HG03064 (cell line): ENCODE measurements around the gene DSG3.

Experiments used
- ATAC-seq: cut with Tn5 transposase; IDR thresholded peaks from one replicate; pipeline ENCODE4 v1.9.1; 2021; ENCODE audit warnings: low read depth; ENCODE audit not compliant: unreplicated experiment

Gene DSG3, protein sequence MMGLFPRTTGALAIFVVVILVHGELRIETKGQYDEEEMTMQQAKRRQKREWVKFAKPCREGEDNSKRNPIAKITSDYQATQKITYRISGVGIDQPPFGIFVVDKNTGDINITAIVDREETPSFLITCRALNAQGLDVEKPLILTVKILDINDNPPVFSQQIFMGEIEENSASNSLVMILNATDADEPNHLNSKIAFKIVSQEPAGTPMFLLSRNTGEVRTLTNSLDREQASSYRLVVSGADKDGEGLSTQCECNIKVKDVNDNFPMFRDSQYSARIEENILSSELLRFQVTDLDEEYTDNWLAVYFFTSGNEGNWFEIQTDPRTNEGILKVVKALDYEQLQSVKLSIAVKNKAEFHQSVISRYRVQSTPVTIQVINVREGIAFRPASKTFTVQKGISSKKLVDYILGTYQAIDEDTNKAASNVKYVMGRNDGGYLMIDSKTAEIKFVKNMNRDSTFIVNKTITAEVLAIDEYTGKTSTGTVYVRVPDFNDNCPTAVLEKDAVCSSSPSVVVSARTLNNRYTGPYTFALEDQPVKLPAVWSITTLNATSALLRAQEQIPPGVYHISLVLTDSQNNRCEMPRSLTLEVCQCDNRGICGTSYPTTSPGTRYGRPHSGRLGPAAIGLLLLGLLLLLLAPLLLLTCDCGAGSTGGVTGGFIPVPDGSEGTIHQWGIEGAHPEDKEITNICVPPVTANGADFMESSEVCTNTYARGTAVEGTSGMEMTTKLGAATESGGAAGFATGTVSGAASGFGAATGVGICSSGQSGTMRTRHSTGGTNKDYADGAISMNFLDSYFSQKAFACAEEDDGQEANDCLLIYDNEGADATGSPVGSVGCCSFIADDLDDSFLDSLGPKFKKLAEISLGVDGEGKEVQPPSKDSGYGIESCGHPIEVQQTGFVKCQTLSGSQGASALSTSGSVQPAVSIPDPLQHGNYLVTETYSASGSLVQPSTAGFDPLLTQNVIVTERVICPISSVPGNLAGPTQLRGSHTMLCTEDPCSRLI

DNA sequence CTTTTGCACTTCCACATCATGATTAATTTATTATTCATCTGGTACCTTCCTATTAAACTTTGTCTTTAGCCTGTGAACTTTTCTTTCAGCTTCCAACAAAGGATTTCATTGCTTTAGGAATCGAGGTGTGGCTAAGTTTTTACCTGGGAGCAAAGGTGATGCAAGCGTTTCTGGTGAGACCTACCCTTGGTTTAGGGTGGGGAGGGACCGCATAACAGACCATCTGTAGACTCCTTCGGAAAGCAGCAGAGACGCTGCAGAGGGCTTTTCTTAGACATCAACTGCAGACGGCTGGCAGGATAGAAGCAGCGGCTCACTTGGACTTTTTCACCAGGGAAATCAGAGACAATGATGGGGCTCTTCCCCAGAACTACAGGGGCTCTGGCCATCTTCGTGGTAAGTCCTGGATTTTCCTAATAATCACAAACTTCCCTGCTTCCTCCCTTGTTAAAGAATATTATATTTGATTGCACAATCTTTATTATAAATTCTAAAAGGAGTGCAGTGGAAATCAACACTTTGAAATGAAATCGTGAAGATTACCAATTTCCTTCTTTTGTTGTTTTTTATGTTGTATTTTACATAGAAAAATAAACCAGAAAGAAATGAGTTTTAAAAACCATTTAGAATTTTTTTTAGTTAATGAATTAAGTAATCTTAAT is at the start of gene DSG3:
Gene DSG3 (plus strand): TSS at position 212 of the 662 bp plus-strand sequence. CDS start 137 bp downstream, at position 349.
- ATAC-seq = no peak

DNA sequence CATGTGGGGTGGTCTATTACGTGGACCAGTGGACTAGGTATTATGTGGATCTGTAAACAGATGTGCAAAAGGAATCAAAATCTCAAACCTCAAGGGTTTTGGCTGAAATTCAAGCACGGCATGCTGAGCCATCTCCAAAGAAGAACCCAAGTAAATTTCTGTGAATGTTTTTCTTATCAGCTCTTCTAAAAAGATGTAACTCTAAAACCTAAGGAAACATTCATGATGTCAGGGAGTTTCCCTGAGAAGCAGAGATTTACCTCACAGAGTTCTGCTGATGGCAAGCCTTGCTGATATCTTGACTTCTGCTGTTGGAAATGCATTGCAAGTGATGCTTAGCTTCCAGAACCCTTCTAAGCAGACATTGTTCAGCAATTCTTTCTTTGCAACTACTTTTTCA is 49.4 kb upstream of the DSG3 start:
- ATAC-seq = no peak

DNA sequence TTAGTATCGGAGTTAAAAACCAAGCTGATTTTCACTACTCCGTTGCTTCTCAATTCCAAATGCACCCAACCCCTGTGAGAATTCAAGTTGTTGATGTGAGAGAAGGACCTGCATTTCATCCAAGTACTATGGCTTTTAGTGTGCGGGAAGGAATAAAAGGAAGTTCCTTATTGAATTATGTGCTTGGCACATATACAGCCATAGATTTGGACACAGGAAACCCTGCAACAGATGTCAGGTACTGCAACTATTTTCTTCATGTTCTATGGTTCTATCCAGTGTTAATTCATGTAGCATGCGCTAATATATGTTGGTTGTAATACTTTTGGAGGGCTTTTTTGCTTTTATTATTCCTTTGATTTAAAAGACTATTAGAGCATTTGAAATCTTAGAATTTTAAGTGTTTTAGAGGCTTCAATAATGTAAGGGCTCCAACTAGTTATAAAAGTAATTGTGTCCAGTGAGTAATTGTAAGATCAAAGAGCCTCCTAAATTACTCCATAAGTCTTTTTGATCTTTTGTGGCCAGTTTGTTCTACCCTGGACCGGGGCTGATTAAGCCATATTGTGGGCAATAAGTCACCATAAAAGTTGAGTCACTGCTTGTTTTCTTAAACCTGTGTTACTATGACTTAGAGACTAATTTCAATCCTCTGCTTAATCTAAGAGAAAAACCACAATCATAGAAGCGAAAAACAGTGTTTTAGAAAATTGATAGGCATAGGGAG is 48.1 kb upstream of the DSG3 start:
- no peak for ATAC-seq

DNA sequence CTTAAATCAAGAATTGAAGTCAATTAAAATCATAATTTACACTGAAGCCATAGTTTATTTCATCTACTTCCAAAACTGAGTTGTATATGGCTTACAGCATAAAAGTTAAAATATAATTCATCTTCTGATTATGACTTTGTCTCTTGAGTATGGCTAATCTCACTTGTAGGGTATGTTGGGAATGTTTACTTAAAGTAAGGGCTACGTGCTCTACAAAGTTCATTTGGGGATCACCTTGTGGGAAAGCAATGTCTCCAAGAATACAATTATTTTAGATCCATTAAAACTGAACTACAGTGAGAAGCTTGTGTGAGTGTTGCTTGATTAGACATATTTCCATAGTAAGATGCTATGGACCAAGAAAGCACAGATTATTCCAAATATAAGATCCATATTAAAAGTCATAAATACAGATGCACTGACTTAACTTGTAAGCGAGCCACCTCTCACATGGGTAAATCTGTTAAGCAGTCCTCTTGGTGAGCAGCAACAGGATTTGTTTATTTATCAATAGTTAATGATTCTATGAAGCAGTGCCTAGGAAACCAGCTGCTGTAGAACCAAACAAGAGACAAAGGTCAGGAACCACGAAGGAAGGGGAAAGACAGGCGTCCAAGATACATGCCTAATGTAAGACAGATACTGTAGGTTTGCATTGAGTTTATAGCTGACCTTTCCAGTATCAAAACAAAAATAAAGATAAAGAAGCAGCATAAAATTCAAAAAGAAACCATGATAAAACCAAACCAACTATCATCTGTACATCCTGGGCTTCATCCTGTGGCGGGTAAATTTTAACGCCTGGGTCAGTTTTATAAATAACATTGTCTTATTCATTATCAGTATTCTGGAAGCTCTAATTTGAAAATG is 46.1 kb upstream of the DSG3 start:
- ATAC-seq = no peak

DNA sequence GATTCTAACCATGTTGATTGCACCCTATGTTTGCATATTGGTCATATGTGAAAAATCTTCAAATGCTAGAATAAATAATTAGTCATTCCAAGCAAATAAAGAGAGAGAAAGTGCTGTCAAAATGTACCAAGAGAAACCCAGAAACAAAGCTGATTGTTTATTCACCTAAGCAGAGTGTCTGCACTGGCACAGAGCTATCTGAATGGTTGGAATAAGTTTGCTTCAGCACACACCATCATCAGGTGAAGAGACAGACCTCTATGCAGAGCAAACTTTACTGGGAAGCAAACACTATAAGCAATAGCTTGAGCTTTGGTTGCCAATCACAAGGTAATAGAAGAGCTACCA is 45.5 kb upstream of the DSG3 start:
- ATAC-seq = no peak

DNA sequence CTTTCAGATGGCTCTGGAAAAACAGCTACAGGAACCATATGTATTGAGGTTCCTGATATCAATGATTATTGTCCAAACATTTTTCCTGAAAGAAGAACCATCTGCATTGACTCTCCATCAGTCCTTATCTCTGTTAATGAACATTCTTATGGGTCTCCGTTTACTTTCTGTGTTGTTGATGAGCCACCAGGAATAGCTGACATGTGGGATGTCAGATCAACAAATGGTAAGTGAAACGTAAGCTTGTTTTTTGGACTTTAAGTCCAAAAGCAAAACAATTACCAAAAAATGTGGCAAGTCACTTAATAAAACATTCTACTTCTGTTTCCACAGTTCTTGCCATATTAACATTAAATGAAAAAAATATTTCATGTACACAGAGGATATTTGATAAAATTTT is 44.1 kb upstream of the DSG3 start:
- no peak for ATAC-seq

DNA sequence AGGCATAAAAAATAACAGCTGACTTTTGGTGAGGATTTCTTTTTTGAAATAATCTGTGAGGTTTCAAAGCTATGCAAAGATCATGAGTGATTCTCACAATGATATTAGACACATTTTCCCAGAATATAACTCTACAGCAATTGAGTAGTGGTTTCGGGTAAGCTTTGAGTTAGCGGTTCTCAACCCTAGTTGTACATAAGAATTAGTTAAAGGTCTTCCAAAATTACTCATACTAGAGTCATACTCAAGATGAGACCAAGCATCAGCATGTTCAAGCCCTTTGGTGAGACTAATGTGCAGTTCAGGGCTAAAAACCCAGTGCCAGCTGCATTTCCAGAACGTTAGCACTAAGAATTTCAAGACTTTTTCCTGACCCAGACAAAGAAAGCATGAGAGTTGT is 39.9 kb upstream of the DSG3 start:
- ATAC-seq = no peak

DNA sequence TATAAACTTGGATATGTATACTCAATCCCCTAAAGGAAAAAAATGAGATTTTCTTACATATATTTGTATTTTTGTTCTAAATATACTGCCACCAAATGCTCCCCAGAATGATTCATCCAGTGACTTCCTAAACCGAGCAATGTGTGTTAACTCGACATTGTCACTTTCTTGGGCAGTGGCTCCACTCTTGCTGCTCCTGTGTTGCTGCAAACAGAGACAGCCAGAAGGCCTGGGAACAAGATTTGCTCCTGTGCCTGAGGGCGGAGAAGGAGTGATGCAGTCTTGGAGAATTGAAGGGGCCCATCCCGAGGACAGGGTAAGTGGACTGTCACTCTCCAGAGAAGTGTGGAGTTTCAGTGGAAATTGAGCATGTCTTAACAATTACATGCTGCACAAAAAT is 38.3 kb upstream of the DSG3 start:
- ATAC-seq = no peak

DNA sequence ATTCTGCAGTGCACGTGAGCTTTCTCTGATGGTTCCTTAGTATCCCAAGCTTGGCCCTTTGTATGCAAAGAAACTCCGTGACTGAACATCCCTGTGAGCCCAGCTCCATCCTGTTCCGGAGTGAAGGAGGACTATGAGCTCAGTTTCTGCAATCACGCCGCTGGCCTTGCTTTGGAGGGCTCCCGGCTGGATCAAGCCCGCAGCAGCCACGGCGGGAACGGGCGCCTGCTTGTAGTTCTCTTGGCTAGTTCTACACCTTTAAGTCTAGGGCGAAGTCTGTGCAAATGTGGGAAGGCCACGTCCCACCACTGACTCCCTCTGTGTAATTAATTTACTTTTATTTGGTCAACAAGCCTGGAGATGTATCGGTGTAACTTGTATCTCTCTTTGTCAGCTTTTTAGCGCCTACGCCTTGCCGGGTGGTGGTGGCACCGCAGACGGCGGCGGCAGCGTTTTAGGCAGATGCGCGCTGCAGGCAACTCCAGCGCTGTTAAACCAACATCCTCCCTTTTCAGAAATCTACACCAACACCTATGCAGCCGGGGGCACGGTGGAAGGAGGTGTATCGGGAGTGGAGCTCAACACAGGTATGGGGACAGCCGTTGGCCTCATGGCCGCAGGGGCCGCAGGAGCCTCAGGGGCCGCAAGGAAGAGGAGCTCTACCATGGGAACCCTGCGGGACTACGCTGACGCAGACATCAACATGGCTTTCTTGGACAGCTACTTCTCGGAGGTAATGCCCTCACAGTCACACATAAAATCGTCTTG is 36.6 kb upstream of the DSG3 start:
- no peak for ATAC-seq

DNA sequence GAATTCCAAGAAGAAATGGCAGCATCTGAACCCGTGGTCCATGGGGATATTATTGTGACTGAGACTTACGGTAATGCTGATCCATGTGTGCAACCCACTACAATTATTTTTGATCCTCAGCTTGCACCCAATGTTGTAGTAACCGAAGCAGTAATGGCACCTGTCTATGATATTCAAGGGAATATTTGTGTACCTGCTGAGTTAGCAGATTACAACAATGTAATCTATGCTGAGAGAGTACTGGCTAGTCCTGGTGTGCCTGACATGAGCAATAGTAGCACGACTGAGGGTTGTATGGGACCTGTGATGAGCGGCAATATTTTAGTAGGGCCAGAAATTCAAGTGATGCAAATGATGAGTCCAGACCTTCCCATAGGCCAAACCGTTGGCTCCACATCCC is 34.4 kb upstream of the DSG3 start:
- ATAC-seq = no peak

DNA sequence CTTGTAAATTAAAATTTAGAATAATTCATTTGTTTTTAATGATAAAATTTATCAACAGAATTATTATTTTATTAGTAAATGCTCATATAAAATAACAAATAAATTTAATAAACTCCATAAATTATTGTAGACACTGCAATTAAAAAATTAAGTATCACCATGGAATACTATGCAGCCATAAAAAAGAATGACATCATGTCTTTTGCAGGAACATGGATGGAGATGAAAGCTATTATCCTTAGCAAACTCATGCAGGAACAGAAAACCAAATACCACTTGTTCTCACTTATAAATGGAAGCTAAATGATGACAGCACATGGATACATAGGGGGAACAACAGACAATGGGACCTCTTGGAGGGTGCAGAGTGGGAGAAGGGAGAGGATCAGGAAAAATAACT is 29.7 kb upstream of the DSG3 start:
- no peak for ATAC-seq

DNA sequence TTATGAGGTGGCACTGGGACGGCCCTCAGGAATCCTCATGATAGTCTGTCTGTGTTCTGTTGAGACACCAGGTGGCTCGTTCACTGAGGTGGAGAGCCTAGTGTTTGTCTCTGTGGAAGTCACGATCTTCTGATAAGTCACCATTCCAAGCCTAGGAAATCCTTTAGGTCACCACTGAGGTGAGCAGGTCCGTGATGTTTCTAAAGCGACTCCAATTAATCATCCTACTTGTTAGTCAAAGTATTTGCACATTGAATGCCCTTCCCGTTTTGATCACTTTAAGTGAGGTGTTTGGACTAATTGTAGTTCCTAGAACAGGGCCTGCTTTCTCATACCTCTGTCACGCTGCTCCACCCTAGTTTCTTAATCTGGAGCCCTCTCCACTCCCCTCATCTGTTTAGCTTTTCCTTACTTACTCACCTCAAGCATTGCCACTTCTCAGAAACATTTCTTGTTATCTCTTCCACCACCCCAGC is 28.0 kb upstream of the DSG3 start:
- no peak for ATAC-seq

DNA sequence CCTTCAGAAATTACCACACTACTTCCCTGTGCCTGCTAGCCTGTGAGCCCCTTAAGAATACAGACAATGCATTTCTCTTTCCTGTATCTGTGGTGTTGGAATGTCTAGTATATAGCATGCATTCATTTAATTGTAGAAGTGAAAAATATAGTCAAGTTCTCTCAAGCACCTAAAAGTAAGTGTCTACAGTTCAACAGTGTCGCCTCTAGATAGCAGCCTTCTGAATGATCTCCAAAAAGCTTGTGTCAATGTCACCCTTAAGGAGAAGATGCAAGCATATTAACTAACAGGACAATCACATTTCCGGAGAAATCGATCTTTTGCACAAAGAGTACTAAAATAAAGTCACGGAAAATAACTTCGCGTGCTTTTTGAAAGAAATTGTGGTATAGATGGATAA is 27.5 kb upstream of the DSG3 start:
- ATAC-seq = no peak

DNA sequence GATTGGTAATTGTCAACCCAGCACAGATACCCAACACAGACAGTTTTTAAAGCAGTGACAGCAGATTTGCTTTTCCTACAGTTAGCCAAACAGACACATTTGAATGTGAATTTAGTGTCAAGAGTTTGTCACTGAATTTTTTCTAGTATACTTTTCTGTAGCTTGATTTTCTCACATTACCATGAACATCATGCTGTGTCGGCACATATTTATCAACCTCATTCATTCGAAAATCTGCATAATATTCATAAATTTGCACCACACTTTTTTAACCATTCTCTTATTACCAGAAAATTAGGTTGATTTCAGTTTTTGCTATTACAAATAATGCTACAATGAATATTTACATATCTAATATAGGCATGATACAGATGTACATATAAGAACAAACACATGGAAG is 27.0 kb upstream of the DSG3 start:
- no peak for ATAC-seq

DNA sequence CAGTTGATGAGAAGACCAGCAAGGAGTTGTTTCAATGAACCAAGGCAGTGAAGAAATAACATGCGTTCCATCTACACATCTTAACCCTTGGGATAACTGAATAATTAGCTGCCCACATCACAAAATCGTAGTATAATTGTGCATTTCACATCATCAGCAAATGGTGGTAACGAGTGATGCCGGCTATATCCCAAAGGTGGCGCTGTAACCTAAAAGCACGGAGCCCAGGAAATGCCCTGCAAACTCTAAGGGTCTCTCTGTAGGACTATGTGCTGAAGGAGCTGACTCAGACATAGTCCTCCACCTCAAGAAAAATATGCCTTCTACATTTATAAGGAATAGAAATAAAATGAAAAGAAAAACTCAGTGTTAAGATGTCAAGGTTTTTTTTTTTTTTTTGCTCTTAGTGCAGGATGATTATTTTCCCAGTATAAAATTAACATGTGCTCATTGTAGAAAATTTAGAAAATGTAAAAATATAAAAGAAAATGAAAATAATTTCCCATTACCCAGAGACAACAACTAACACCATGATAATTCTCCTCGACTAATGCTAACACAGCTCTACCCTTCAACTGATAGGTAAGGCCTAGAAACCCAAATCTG is 23.1 kb upstream of the DSG3 start:
- no peak for ATAC-seq

DNA sequence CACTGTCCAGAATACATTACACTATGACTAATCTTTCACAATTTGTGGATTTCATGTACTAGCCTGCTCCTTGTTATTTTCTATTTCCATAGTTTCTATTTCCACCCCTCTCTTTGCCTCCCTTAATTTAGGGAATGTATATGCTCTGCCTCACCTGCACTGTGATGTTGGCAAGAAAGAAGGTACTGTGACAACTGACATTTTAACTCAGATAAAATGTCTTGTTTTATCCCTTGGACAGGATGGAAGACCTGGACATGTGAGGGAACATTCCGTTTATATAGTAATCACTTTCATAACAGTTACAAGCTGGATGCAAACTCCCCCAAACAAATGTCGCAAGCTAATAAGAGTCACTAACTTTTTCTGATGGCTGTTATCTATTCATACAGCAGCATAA is 21.5 kb upstream of the DSG3 start:
- ATAC-seq = no peak

DNA sequence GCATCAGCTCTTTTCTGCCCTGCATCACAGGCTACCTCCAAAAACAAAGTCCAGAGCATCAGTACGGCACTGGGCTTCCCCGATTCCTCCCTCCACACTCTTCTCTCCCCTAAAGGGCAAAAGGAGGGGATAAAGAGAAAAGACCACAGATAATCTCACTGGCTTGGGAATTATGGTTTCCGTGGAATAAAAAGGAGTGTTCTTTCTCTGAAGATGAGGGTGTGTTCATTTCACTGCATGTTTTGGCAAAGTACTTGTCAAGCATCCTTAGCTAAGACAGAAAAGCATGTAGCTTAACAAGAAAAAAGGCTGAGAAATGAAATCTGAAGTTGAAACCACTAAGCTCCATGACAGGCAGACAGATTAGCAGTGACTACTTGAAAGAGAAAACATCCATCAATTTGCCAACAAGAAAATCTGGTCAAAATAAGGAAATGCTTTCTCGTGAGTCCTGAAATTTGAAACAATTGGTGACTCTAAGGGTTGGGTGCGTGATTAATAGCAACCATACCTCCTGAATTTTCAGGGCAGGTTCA is 20.6 kb upstream of the DSG3 start:
- ATAC-seq = no peak

DNA sequence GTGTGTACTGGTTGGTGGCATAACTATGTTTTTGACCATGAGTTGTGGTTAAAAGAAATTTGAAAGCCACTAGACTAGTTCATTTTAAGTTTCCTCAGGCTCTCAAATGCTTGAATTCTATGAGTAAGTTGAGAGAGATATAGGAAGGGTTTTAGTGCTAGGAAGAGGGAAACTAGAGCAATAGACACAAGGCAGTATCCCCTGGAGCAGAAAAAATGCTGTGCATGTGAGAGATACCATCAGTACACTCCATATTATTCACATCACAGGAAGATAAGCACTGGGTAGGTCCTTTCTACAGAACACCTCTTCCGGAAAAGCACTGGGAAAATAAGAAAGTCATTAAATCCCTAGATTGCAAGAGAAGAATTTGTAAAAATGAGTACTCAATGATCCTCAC is 19.3 kb upstream of the DSG3 start:
- no peak for ATAC-seq
